Activated CD8-positive, alpha-beta T cell treated with anti-CD3 and anti-CD28 coated beads, Interleukin-2, amount 10 ng/mL, durations not matched to agents 7 days and 5 days (primary cell): ENCODE results near the gene XPO6. TPM values are rescaled to one million over a fixed set of nuclear protein-coding genes. Genes with fewer than 3 reads are reported as not detected.

ENCODE experiments used
- ATAC-seq: fragments of 150-1000 bp; cut with Tn5 transposase; one replicate; pipeline ENCODE4 v1.10.0; 2021; ENCODE audit warnings: moderate library complexity
- CTCF ChIA-PET: fragments of 350-600 bp; sonication (Branson Sonifier 250); formaldehyde crosslinking; loops from one replicate; lab custom pipeline; 2021; ENCODE audit warnings: antibody characterized with exemption; lab: Charles Lee
- POLR2A ChIA-PET: fragments of 350-600 bp; sonication (Branson Sonifier 250); formaldehyde crosslinking; loops from one replicate; lab custom pipeline; 2021; ENCODE audit warnings: antibody characterized with exemption; lab: Charles Lee
- DNase-seq: peaks from one replicate; pipeline ENCODE4 v3.0.0-alpha.2; 2020
- H3K27ac Mint-ChIP-seq: one replicate; pipeline ENCODE4 v1.8.0; 2021; ENCODE audit warnings: mild to moderate bottlenecking, mixed read lengths
- H3K27me3 Mint-ChIP-seq: one replicate; pipeline ENCODE4 v1.8.0; 2021; ENCODE audit warnings: low read depth, mixed read lengths
- H3K36me3 Mint-ChIP-seq: one replicate; pipeline ENCODE4 v1.8.0; 2021; ENCODE audit warnings: low read depth, mixed read lengths
- H3K4me1 Mint-ChIP-seq: one replicate; pipeline ENCODE4 v1.8.0; 2021; ENCODE audit warnings: low read depth, mixed read lengths
- H3K4me3 Mint-ChIP-seq: one replicate; pipeline ENCODE4 v1.8.0; 2021; ENCODE audit warnings: mild to moderate bottlenecking, mixed read lengths
- H3K9me3 Mint-ChIP-seq: one replicate; pipeline ENCODE4 v1.8.0; 2022; ENCODE audit warnings: mixed read lengths; ENCODE audit not compliant: insufficient read depth
- total RNA-seq, 2 experiments: library from RNA; stranded (reverse); gene quantifications; one replicate each; pipeline ENCODE4 v1.2.3, GENCODE V29; 2021

The XPO6 gene
- total RNA-seq, 2 experiments from 2014 or later: 206 to 209 TPM

DNA sequence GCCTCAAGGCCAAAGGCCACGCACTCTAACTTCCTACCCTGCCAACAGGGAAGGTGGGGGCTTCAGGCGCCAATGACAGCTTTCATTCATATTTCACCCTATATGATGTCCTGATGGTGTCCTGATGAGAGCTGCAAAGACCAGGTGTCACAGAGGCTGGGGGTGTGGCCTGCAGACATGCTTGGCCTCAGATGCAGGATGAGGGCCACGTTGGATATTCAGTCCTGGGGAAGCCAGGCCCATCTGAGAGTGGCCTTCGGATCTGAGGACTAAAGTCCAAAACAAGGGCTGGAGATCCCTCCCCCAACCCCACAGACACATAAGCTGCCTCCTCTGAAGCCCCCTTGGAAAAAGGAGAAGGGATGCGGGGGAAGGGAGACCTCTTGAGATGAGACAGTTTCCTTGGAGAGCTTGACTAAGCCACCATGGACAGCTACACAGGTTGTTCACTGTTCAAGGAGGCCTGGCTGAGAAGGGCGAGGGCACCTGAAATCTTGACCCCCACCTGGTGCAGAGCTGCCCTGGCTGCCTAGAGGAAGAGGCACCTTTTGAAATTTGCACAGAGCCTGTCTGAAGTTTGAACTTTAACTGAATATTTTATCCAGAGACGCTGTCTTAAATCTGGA, 124.0 kb downstream of the XPO6 start:
- peak; percentile 37 for ATAC-seq
- Mint-ChIP-seq H3K27me3 (no peaks in the 10 kb centered on the region), H3K36me3 (peaks cover 3% of the 10 kb centered on the region), H3K4me1 (no peaks in the 10 kb centered on the region), H3K9me3 (no peaks in the 10 kb centered on the region), H3K4me3 (no peak overlapping the region), H3K27ac (no peak overlapping the region)
- POLR2A ChIA-PET: no interaction called here
- CTCF ChIA-PET: no interaction called here
- DNase-seq: no peak

DNA sequence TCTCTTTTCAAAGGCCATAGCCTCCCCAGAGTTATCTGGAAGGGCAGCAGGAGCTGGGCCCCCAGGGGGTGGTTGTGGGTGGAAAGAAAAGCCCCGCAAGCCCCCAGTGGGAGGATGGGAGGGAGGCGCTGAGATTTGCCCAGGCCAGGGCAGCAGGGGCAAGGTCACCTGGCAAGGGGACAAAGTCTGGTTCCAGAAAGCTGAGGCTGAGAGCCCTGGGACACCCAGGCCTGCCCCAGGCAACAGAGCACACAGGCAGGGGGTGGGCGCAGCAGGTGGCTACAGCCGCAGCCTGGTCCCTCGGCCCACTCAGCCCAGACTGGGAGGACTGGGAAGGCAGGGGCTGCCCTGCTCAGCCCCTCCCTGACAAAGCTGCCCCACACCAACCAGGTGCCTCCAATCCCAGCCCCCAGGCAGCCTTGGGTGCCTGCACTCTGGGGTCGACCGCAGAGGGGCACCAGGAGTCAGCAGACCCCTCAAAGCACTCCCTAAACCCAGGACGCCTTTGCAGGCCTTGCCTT, 124.6 kb downstream of the XPO6 start:
- H3K9me3 Mint-ChIP-seq: no peaks in the 10 kb centered on the region
- H3K4me1 Mint-ChIP-seq: no peaks in the 10 kb centered on the region
- DNase-seq (no peak), ATAC-seq (no peak)
- POLR2A ChIA-PET: no interaction called here
- CTCF ChIA-PET: no interaction called here
- peaks cover 3% of the 10 kb centered on the region for H3K36me3 Mint-ChIP-seq
- no peaks in the 10 kb centered on the region for H3K27me3 Mint-ChIP-seq
- no peak overlapping the region for H3K4me3 Mint-ChIP-seq
- H3K27ac Mint-ChIP-seq: no peak overlapping the region

DNA sequence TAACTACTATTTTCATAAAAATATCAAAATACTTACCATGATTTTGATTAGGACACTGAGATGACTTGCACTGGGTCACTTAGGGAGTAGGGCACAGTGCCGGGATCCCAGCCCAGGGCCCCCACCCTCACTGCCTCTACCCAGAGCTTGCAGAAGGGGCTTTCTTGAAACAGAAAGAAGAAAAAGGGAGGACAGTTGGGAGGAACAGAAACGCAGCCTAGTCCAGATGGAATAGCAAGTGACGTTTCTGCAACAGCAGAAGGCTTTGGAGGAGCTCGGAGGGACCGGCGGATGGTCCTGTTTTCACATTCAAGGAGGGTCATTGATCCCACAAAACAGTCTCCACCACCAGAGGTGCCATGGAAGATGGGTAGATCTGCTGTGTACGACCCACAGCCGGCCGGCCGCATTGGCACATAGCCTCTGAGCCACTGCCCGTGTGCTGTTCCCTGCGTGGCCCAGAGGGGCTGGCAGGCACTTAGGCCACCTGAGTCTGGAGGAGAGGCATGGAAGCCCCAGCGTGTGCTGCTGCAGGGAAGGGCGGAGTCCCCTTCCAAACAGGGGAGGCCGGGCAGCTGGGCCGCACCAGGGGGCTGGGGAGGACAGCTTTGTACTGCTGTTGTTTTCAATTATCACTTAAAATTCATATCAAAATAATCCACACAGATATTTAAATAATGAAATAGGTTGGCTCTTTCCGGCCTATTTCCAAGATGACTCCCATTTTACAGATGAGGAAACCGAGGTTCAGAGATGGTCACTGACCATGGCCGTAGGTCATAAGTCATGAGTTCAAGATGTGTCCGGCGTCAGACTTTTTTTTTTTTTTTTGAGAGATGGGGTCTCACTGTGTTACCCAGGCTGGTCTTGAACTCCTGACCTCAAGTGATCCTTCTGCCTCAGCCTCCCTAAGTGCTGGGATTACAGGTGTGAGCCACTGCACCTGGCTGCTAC, 125.3 kb downstream of the XPO6 start:
- Mint-ChIP-seq H3K27me3 (no peaks in the 10 kb centered on the region), H3K36me3 (no peaks in the 10 kb centered on the region), H3K27ac (no peak overlapping the region), H3K9me3 (no peaks in the 10 kb centered on the region), H3K4me3 (no peak overlapping the region), H3K4me1 (no peaks in the 10 kb centered on the region)
- POLR2A ChIA-PET: no interaction called here
- CTCF ChIA-PET: interaction anchor here (1.3 kb wide), 1 partner anchor 16 kb away, joined by 5 read pairs; no protein-coding TSS in a partner anchor
- no peak for DNase-seq
- ATAC-seq: no peak

DNA sequence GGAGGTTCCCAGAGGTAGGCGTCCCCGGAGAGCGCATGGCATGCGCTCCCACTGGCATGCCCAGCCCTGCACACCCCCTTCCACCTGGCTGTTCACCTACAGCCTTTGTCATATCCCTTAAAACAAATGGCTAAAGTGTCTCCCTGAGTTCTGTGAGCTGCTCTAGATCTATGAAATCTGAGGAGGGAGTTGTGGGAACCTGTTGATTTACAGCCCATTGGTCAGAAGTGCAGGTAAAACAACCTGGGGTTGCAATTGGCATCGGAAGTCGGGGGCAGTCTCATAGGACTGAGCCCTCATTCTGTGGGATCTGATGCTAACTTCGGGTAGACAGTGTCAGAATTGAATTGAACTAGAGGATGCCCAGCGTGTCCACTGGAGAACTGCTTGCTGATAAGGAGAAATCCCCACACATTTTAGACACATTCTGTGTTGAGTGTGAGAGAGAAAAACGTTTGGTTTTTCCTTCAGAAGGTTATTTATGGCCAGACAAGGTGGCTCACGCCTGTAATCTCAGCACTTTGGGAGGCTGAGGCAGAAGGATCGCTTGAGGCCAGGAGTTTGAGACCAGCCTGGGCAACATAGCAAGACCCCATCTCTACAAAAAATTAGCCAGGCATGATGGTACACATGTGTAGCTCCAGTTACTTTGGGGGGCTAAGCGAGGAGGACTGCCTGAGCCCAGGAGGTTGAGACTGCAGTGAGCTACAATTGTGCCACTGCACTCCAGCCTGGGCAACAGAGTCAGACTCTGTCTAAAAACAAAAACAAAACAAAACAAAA, 126.2 kb downstream of the XPO6 start:
- Mint-ChIP-seq H3K4me1 (no peaks in the 10 kb centered on the region), H3K36me3 (no peaks in the 10 kb centered on the region), H3K4me3 (no peak overlapping the region), H3K9me3 (no peaks in the 10 kb centered on the region), H3K27me3 (no peaks in the 10 kb centered on the region), H3K27ac (no peak overlapping the region)
- ATAC-seq (no peak), DNase-seq (no peak)
- ChIA-PET CTCF (interaction anchor here (1.3 kb wide), 1 partner anchor 15 kb away, joined by 5 read pairs; no protein-coding TSS in a partner anchor), POLR2A (no interaction called here)

DNA sequence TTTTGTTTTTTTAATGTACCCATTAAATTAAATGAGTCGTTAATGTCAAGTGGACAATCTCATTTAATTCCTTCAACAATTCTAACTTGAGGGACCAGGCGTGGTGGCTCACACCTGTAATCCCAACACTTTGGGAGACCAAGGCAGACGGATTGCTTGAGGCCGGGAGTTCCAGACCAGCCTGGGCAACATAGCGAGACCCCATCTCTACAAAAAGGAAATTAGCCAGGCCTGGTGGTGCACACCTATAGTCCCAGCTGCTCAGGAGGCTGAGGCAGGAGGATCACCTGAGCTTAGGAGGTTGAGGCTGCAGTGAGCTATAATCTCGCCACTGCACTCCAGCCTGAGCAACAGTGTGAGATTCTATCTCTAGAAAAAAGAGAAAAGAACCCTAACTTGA, 127.6 kb downstream of the XPO6 start:
- ChIA-PET POLR2A (no interaction called here), CTCF (no interaction called here)
- Mint-ChIP-seq H3K9me3 (no peaks in the 10 kb centered on the region), H3K27ac (no peak overlapping the region), H3K4me3 (no peak overlapping the region), H3K4me1 (no peaks in the 10 kb centered on the region), H3K36me3 (no peaks in the 10 kb centered on the region), H3K27me3 (no peaks in the 10 kb centered on the region)
- no peak for ATAC-seq
- DNase-seq: no peak

DNA sequence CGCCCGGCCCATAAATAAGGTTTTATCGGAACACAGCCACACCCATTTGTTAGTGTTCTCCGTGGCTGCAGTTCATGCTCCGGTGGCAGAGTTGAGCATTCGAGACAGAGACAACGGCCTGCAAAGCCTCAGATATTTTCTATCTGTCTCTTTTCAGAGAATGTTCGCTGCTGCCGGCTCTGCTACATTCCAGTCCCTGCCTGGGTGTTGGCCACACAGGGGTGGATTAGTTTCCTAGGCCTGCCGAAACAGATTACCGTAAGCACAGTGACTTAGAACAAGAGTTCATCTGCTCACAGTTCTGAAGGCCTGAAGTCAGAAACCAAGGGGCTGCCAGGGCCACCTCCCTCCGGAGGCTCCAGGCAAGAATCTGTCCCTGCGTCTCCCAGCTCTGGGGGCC, 129.1 kb downstream of the XPO6 start:
- no peak for DNase-seq
- Mint-ChIP-seq H3K27me3 (no peaks in the 10 kb centered on the region), H3K9me3 (no peaks in the 10 kb centered on the region), H3K36me3 (no peaks in the 10 kb centered on the region), H3K27ac (no peak overlapping the region), H3K4me3 (no peak overlapping the region), H3K4me1 (no peaks in the 10 kb centered on the region)
- POLR2A ChIA-PET: no interaction called here
- CTCF ChIA-PET: interaction anchor here (1.1 kb wide), 1 partner anchor 12 kb away, joined by 3 read pairs; no protein-coding TSS in a partner anchor
- ATAC-seq: no peak

DNA sequence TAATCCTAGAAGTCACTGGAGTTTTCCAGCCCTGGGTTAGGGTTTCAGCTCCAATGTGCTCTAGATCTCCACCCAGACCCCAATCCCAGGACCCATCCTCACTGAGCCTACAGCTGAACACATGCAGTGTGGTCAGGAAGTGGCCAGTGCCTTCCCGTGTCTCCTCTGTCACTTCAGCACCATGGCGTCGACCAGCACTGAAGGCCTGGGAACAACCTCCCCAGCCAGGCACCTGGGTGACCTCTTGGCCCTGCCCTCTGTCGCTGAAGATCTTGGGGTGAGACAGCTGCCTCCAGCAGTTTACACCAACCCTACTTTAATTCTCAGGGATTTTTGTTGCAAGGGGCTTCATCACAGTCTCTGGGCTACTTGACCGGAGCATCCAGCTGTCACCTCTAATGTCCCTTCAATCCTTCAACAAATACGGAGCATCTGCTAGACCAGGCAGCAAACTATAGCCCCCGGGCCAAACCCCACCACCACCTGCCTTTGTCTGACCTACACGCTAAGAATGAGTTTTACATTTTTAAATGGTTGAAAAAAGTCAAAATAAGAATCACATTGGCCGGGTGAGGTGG, 130.3 kb downstream of the XPO6 start:
- Mint-ChIP-seq H3K36me3 (no peaks in the 10 kb centered on the region), H3K4me1 (no peaks in the 10 kb centered on the region), H3K27me3 (no peaks in the 10 kb centered on the region), H3K27ac (no peak overlapping the region), H3K4me3 (no peak overlapping the region), H3K9me3 (no peaks in the 10 kb centered on the region)
- ATAC-seq: no peak
- no peak for DNase-seq
- CTCF ChIA-PET: interaction anchor here (2.1 kb wide), 1 partner anchor 10 kb away, joined by 12 read pairs; no protein-coding TSS in a partner anchor
- POLR2A ChIA-PET: no interaction called here

DNA sequence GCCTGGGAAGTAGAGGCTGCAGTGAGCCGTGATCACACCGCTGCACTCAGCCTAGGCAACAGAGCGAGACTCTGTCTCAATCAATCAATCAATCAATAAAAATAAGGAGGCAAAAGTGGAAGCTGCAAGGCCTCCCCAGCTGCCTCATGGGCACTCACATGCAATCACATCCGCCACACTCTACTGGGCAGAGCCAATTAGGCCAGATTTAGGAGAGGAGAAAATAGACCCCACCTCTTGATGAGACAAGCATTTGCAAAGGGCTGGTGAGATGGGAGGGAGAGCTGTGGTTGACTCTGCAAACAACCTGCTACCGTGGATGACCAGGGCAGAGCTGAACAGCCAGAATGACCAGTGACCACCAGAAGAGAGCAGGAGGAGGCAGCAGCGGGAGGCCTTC, 133.5 kb downstream of the XPO6 start:
- H3K4me3 Mint-ChIP-seq: no peak overlapping the region
- ChIA-PET POLR2A (no interaction called here), CTCF (no interaction called here)
- ATAC-seq (no peak), DNase-seq (no peak)
- H3K9me3 Mint-ChIP-seq: no peaks in the 10 kb centered on the region
- no peak overlapping the region for H3K27ac Mint-ChIP-seq
- H3K36me3 Mint-ChIP-seq: no peaks in the 10 kb centered on the region
- no peaks in the 10 kb centered on the region for H3K4me1 Mint-ChIP-seq
- H3K27me3 Mint-ChIP-seq: no peaks in the 10 kb centered on the region

DNA sequence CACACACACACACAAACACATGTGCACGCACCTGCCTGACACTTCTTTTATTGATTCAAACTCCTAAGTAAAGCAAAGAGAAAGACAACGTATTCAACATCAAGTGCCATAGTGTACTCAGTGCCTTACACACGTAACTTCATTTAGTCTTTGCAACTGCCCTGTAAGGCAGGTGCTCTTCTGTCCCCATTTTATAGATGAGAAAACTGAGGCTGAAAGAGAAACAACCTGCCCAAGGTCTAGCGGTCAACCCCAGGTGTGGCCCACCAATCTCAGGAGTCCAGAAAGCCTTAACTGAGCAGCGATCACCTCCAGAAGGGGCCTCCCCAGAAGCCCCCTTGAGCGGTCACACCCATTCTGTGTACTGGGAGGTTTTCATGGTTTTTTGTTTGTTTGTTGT, 137.9 kb downstream of the XPO6 start:
- DNase-seq: no peak
- H3K27ac Mint-ChIP-seq: no peak overlapping the region
- H3K4me1 Mint-ChIP-seq: no peaks in the 10 kb centered on the region
- no peaks in the 10 kb centered on the region for H3K9me3 Mint-ChIP-seq
- no peaks in the 10 kb centered on the region for H3K27me3 Mint-ChIP-seq
- ChIA-PET CTCF (interaction anchor here (5.7 kb wide), 1 partner anchor 101 kb away, joined by 103 read pairs; no protein-coding TSS in a partner anchor), POLR2A (no interaction called here)
- H3K36me3 Mint-ChIP-seq: no peaks in the 10 kb centered on the region
- no peak overlapping the region for H3K4me3 Mint-ChIP-seq
- no peak for ATAC-seq

DNA sequence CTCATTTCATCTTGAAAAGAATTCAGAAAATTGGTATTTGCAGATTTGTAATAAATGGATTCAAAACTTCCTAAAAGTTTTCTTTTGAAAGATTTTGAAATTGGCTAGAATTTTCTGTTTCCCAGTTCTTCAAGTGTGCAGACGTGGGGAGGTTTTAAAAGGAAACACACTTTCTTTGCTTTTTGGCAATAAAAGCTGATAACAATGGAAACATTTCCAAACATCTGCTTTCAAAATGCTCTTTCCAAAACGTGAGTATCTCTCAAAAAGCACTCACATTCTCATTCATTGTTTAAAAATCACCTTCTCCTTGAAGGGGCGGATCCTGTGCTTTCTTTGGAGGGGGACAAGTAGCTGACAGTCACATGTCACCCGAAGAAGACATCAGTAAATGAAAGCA, 139.7 kb downstream of the XPO6 start:
- CTCF ChIA-PET: interaction anchor here (1.2 to 5.7 kb wide), 6 partner anchors 9 to 432 kb away, joined by 3 to 103 read pairs (median 8); no protein-coding TSS in a partner anchor
- no peak overlapping the region for H3K4me3 Mint-ChIP-seq

More for the DNA sequence above, 139.7 kb downstream of the XPO6 start:
- H3K36me3 Mint-ChIP-seq: no peaks in the 10 kb centered on the region
- H3K9me3 Mint-ChIP-seq: no peaks in the 10 kb centered on the region
- ATAC-seq: no peak
- DNase-seq: no peak
- no peaks in the 10 kb centered on the region for H3K27me3 Mint-ChIP-seq
- H3K27ac Mint-ChIP-seq: no peak overlapping the region
- no peaks in the 10 kb centered on the region for H3K4me1 Mint-ChIP-seq
- POLR2A ChIA-PET: no interaction called here
